Measurements from ENCODE around the gene RDH13. TPM values are rescaled to one million over a fixed set of nuclear protein-coding genes. Genes with fewer than 3 reads are reported as not detected.
A peak's percentile ranks its signal among the peaks of the same experiment; 100 is the strongest.

Gene RDH13
- total RNA-seq, 1 experiment from 2014 or later: 43.3 TPM

- POLR2A ChIA-PET: no interaction called here
- BruUV-seq (replicated peaks): no TSS peak
- no peak for TF ChIP-seq CTCF (IDR thresholded peaks at IDR 0.05; ENCODE audit: insufficient read depth in 1 of 2, low read depth in 1 of 2, low read length in 1 of 2, severe bottlenecking in 1 of 2, unreplicated experiment in 1 of 2)
- H3K4me1 ChIP-seq: no peaks in the 10 kb centered on the region
- Mint-ChIP-seq H3K36me3 (ENCODE audit: insufficient read depth, unreplicated experiment) (peaks cover 48% of the 10 kb centered on the region), H3K27ac (ENCODE audit: unreplicated experiment) (peak overlapping the region; percentile 5), H3K9me3 (ENCODE audit: unreplicated experiment) (no peaks in the 10 kb centered on the region), H3K27me3 (ENCODE audit: insufficient read depth, unreplicated experiment) (no peaks in the 10 kb centered on the region), H3K4me1 (ENCODE audit: low read depth, unreplicated experiment) (no peaks in the 10 kb centered on the region), H3K4me3 (ENCODE audit: unreplicated experiment) (no peak overlapping the region)
- H3K9me3 ChIP-seq: peaks cover 7% of the 10 kb centered on the region; the same call in 1 of the 2 replicates
- CTCF ChIA-PET: no interaction called here
- intact Hi-C loops (cut with micrococcal nuclease; ENCODE audit: unreplicated experiment): no loop called here
- H3K4me3 ChIP-seq (ENCODE audit: low read depth, low read length): no peak overlapping the region
- H3K27me3 ChIP-seq (replicated peaks; ENCODE audit: control insufficient read depth, insufficient read depth, low read length): no peaks in the 10 kb centered on the region
- H3K36me3 ChIP-seq (ENCODE audit: control insufficient read depth, insufficient read depth, low read length): no peaks in the 10 kb centered on the region; the same call in 1 of the 2 replicates
- no peak for DNase-seq
These were observed 43.6 kb upstream of the RDH13 start for GRCh38 chr19:55106591-55106990.

GRCh38 chr19:55105237-55105636 lies 42.3 kb upstream of the RDH13 start:
- Mint-ChIP-seq H3K4me1 (ENCODE audit: low read depth, unreplicated experiment) (no peaks in the 10 kb centered on the region), H3K27ac (ENCODE audit: unreplicated experiment) (no peak overlapping the region), H3K9me3 (ENCODE audit: unreplicated experiment) (no peaks in the 10 kb centered on the region), H3K36me3 (ENCODE audit: insufficient read depth, unreplicated experiment) (peaks cover 40% of the 10 kb centered on the region), H3K4me3 (ENCODE audit: unreplicated experiment) (no peak overlapping the region), H3K27me3 (ENCODE audit: insufficient read depth, unreplicated experiment) (no peaks in the 10 kb centered on the region)
- CTCF ChIA-PET: no interaction called here
- H3K27me3 ChIP-seq (replicated peaks; ENCODE audit: control insufficient read depth, insufficient read depth, low read length): no peaks in the 10 kb centered on the region
- POLR2A ChIA-PET: no interaction called here
- no peaks in the 10 kb centered on the region; the same call in 1 of the 2 replicates for H3K36me3 ChIP-seq (ENCODE audit: control insufficient read depth, insufficient read depth, low read length)
- H3K4me1 ChIP-seq: no peaks in the 10 kb centered on the region
- H3K4me3 ChIP-seq (ENCODE audit: low read depth, low read length): no peak overlapping the region
- H3K9me3 ChIP-seq: peaks cover 7% of the 10 kb centered on the region; the same call in 1 of the 2 replicates
- BruUV-seq (replicated peaks): no TSS peak
- no peak for TF ChIP-seq CTCF (IDR thresholded peaks at IDR 0.05; ENCODE audit: insufficient read depth in 1 of 2, low read depth in 1 of 2, low read length in 1 of 2, severe bottlenecking in 1 of 2, unreplicated experiment in 1 of 2)
- DNase-seq: no peak
- intact Hi-C loops (cut with micrococcal nuclease; ENCODE audit: unreplicated experiment): no loop called here

- POLR2A ChIA-PET: no interaction called here
- TF ChIP-seq CTCF (IDR thresholded peaks at IDR 0.05; ENCODE audit: insufficient read depth in 1 of 2, low read depth in 1 of 2, low read length in 1 of 2, severe bottlenecking in 1 of 2, unreplicated experiment in 1 of 2): no peak
- H3K27me3 ChIP-seq (replicated peaks; ENCODE audit: control insufficient read depth, insufficient read depth, low read length): no peaks in the 10 kb centered on the region
- Mint-ChIP-seq H3K4me1 (ENCODE audit: low read depth, unreplicated experiment) (no peaks in the 10 kb centered on the region), H3K36me3 (ENCODE audit: insufficient read depth, unreplicated experiment) (peaks cover 28% of the 10 kb centered on the region), H3K27ac (ENCODE audit: unreplicated experiment) (no peak overlapping the region), H3K27me3 (ENCODE audit: insufficient read depth, unreplicated experiment) (no peaks in the 10 kb centered on the region), H3K4me3 (ENCODE audit: unreplicated experiment) (no peak overlapping the region), H3K9me3 (ENCODE audit: unreplicated experiment) (no peaks in the 10 kb centered on the region)
- H3K4me1 ChIP-seq: no peaks in the 10 kb centered on the region
- DNase-seq: no peak
- H3K9me3 ChIP-seq: peaks cover 7% of the 10 kb centered on the region; the same call in 1 of the 2 replicates
- no peak overlapping the region for H3K4me3 ChIP-seq (ENCODE audit: low read depth, low read length)
- BruUV-seq (replicated peaks): no TSS peak
- CTCF ChIA-PET: interaction anchor here (0.6 to 0.7 kb wide), 2 partner anchors 486 to 530 kb away, joined by 3 to 4 read pairs; no protein-coding TSS in a partner anchor
- H3K36me3 ChIP-seq (ENCODE audit: control insufficient read depth, insufficient read depth, low read length): no peaks in the 10 kb centered on the region; the same call in 1 of the 2 replicates
- intact Hi-C loops (cut with micrococcal nuclease; ENCODE audit: unreplicated experiment): no loop called here
These were observed 40.2 kb upstream of the RDH13 start for GRCh38 chr19:55103190-55103589.

Measured in Caco-2 (cell line).